ENCODE measurements around the gene MED9. TPM values are rescaled to one million over a fixed set of nuclear protein-coding genes. Genes with fewer than 3 reads are reported as not detected.

Gene MED9
- total RNA-seq, 4 donors from 2014 or later, result 14.6 to 22.6 (median 17.4) TPM

GRCh38 chr17:17467720-17468119, 9.1 kb upstream of the MED9 start:
- no peaks in the 10 kb centered on the region for H3K4me1 ChIP-seq
- H3K36me3 ChIP-seq, result no peaks in the 10 kb centered on the region
- no peak for TF ChIP-seq POLR2A (IDR thresholded peaks at IDR 0.05)
- 40% methylated on average over 5 of the region's 5 CpGs for WGBS
- no peaks in the 10 kb centered on the region for H3K9me3 ChIP-seq
- no peak overlapping the region for H3K27ac ChIP-seq
- no peak for DNase-seq (ENCODE audit: low spot score in 2 of 2)
- peaks cover 5% of the 10 kb centered on the region for H3K27me3 ChIP-seq
- no peak overlapping the region for H3K4me3 ChIP-seq

- no peak overlapping the region for H3K4me3 ChIP-seq
- no peaks in the 10 kb centered on the region for H3K36me3 ChIP-seq
- DNase-seq (ENCODE audit: low spot score in 2 of 2), result no peak
- peaks cover 5% of the 10 kb centered on the region for H3K27me3 ChIP-seq
- TF ChIP-seq EP300 (IDR thresholded peaks at IDR 0.05) (no peak), CTCF (IDR thresholded peaks at IDR 0.05) (no peak), POLR2A (IDR thresholded peaks at IDR 0.05) (no peak), POLR2AphosphoS5 (IDR thresholded peaks at IDR 0.05) (no peak)
- 68% methylated on average over 5 of the region's 5 CpGs for WGBS
- H3K9me3 ChIP-seq, result no peaks in the 10 kb centered on the region
- H3K4me1 ChIP-seq, result no peaks in the 10 kb centered on the region
- H3K27ac ChIP-seq, result no peak overlapping the region
Observed at GRCh38 chr17:17468217-17469010, 8.4 kb upstream of the MED9 start.

GRCh38 chr17:17469358-17469757, 7.4 kb upstream of the MED9 start:
- H3K4me1 ChIP-seq, result no peaks in the 10 kb centered on the region
- H3K4me3 ChIP-seq, result no peak overlapping the region
- no peaks in the 10 kb centered on the region for H3K9me3 ChIP-seq
- TF ChIP-seq POLR2A (IDR thresholded peaks at IDR 0.05), result no peak
- TF ChIP-seq POLR2AphosphoS5 (IDR thresholded peaks at IDR 0.05), result no peak
- no peak for TF ChIP-seq CTCF (IDR thresholded peaks at IDR 0.05)
- no peak for TF ChIP-seq EP300 (IDR thresholded peaks at IDR 0.05)
- DNase-seq (ENCODE audit: low spot score in 2 of 2), result no peak
- no peaks in the 10 kb centered on the region for H3K36me3 ChIP-seq
- H3K27me3 ChIP-seq, result peaks cover 5% of the 10 kb centered on the region
- WGBS, result 89% methylated on average over 4 of the region's 4 CpGs
- H3K27ac ChIP-seq, result no peak overlapping the region

- no peaks in the 10 kb centered on the region for H3K9me3 ChIP-seq
Observed at GRCh38 chr17:17469996-17470395, 6.8 kb upstream of the MED9 start.

GRCh38 chr17:17472333-17472920, 4.4 kb upstream of the MED9 start:
- no peak for TF ChIP-seq CTCF (IDR thresholded peaks at IDR 0.05)
- TF ChIP-seq POLR2A (IDR thresholded peaks at IDR 0.05), result no peak
- no peak for TF ChIP-seq EP300 (IDR thresholded peaks at IDR 0.05)
- no peak for TF ChIP-seq POLR2AphosphoS5 (IDR thresholded peaks at IDR 0.05)
- no peak overlapping the region for H3K4me3 ChIP-seq
- peaks cover 5% of the 10 kb centered on the region for H3K27me3 ChIP-seq
- no peaks in the 10 kb centered on the region for H3K9me3 ChIP-seq
- no peak overlapping the region for H3K27ac ChIP-seq
- H3K4me1 ChIP-seq, result peaks cover 12% of the 10 kb centered on the region
- no peak for DNase-seq (ENCODE audit: low spot score in 2 of 2)
- H3K36me3 ChIP-seq, result no peaks in the 10 kb centered on the region
- 40% methylated on average over 8 of the region's 8 CpGs for WGBS

More at GRCh38 chr17:17469996-17470395, 6.8 kb upstream of the MED9 start:
- no peak overlapping the region for H3K27ac ChIP-seq
- no peaks in the 10 kb centered on the region for H3K4me1 ChIP-seq
- H3K27me3 ChIP-seq, result peaks cover 5% of the 10 kb centered on the region
- H3K36me3 ChIP-seq, result no peaks in the 10 kb centered on the region
- WGBS, result 100% methylated on average over 3 of the region's 3 CpGs
- no peak for TF ChIP-seq CTCF (IDR thresholded peaks at IDR 0.05)
- no peak for TF ChIP-seq EP300 (IDR thresholded peaks at IDR 0.05)
- TF ChIP-seq POLR2A (IDR thresholded peaks at IDR 0.05), result no peak
- no peak for TF ChIP-seq POLR2AphosphoS5 (IDR thresholded peaks at IDR 0.05)
- no peak for DNase-seq (ENCODE audit: low spot score in 2 of 2)
- H3K4me3 ChIP-seq, result no peak overlapping the region

All from suprapubic skin (tissue), 4 donors.